Activated CD8-positive, alpha-beta memory T cell treated with anti-CD3 and anti-CD28 coated beads for 48 hours (primary cell): Measurements from ENCODE around the gene IFNK.
A peak's percentile ranks its signal among the peaks of the same experiment; 100 is the strongest.

Source experiments
- DNase-seq, 3 experiments: peaks; one replicate each; pipeline ENCODE4 v3.0.0-alpha.2; 2020; ENCODE audit warnings: low read depth in 2 of 3, low spot score in 2 of 3

IFNK gene

GRCh38 chr9:27572918-27573633 lies 49.0 kb downstream of the IFNK start, which contains the start of gene C9orf72:
C9orf72 (minus strand) TSS chr9:27573481; CDS start chr9:27567120, 6,361 bp downstream.
- DNase-seq, result peak; percentile 62 to 76 (median 64)

GRCh38 chr9:27573634-27574590 lies 49.8 kb downstream of the IFNK start:
- peak; percentile 58 to 90 (median 74) for DNase-seq
